ENCODE data around the gene TCEA3. TPM values are rescaled to one million over a fixed set of nuclear protein-coding genes. Genes with fewer than 3 reads are reported as not detected.

TCEA3 gene
- total and polyA plus RNA-seq, 10 of the 15 experiments (the other 5 are each of a cell fraction or from before 2014, with no cell fraction given), result 0.06 to 0.23 (median 0.08) TPM; not detected in 7

- no peak for TF ChIP-seq EP300 (IDR thresholded peaks at IDR 0.05; ENCODE audit: borderline replicate concordance in 1 of 2, control insufficient read depth in 1 of 2, low read depth in 2 of 2, low read length in 2 of 2)
- TF ChIP-seq ZNF274 (IDR thresholded peaks at IDR 0.05; ENCODE audit: insufficient read depth, insufficient read length), result no peak
- no peak for TF ChIP-seq WRNIP1 (IDR thresholded peaks at IDR 0.05; ENCODE audit: borderline replicate concordance, low read depth, low read length)
- no peak for TF ChIP-seq STAT3 (IDR thresholded peaks at IDR 0.05; ENCODE audit: low read depth, low read length)
- TF ChIP-seq CEBPZ (IDR thresholded peaks at IDR 0.05; ENCODE audit: low read depth, low read length), result no peak
- no peak for TF ChIP-seq CBX3 (IDR thresholded peaks at IDR 0.05; ENCODE audit: borderline replicate concordance, low read depth)
- TF ChIP-seq TARDBP (IDR thresholded peaks at IDR 0.05; ENCODE audit: borderline replicate concordance), result no peak
- TF ChIP-seq RFX5 (IDR thresholded peaks at IDR 0.05; ENCODE audit: low read depth, low read length), result no peak
- TF ChIP-seq SREBF2 (IDR thresholded peaks at IDR 0.05; ENCODE audit: low read length), result no peak
- no peak for TF ChIP-seq RAD21 (IDR thresholded peaks at IDR 0.05; ENCODE audit: insufficient read depth, low read depth, low read length)
- TF ChIP-seq RELB (IDR thresholded peaks at IDR 0.05; ENCODE audit: low read depth), result no peak
- TF ChIP-seq CTCF (IDR thresholded peaks at IDR 0.05 in 2 of 3, conservative IDR thresholded peaks at IDR 0.05 in 1 of 3; ENCODE audit: control insufficient read depth in 2 of 3, extremely low read depth in 1 of 3, insufficient read depth in 1 of 3, low read depth in 3 of 3, low read length in 3 of 3), result no peak
- no peak for TF ChIP-seq SMC3 (IDR thresholded peaks at IDR 0.05; ENCODE audit: borderline replicate concordance, low read length)
- TF ChIP-seq RUNX3 (IDR thresholded peaks at IDR 0.05; ENCODE audit: low read length), result no peak
- TF ChIP-seq IKZF2 (IDR thresholded peaks at IDR 0.05), result no peak
- TF ChIP-seq CEBPB (IDR thresholded peaks at IDR 0.05; ENCODE audit: borderline replicate concordance in 1 of 2, low read depth in 2 of 2, low read length in 2 of 2), result no peak
- no peak for TF ChIP-seq NFYB (IDR thresholded peaks at IDR 0.05; ENCODE audit: insufficient read depth, low read depth, low read length)
- WGBS (ENCODE audit: insufficient coverage, insufficient replicate concordance, low lambda C conversion rate, missing lambda C conversion rate), result 47% methylated on average over 14 of the region's 14 CpGs
- ATAC-seq (no peak), DNase-seq (ENCODE audit: low read depth, low spot score) (no peak), FAIRE-seq (no peak)
- Histone ChIP-seq H3K4me1 (ENCODE audit: control insufficient read depth, insufficient read depth, low read length) (no peaks in the 10 kb centered on the region), H3K79me2 (ENCODE audit: control insufficient read depth, insufficient read depth, low read length) (no peaks in the 10 kb centered on the region), H3K4me2 (ENCODE audit: control insufficient read depth, insufficient read depth) (no peak overlapping the region), H2AFZ (ENCODE audit: control insufficient read depth, low read depth, low read length) (no peak overlapping the region), H3K4me3 (no peak overlapping the region), H3K9ac (ENCODE audit: control insufficient read depth, insufficient read depth, low read length) (no peak overlapping the region), H3K36me3 (ENCODE audit: control insufficient read depth in 2 of 2, insufficient read depth in 2 of 2, low read length in 1 of 2) (no peaks in the 10 kb centered on the region), H3K27me3 (replicated peaks in 1 of 2; ENCODE audit: control insufficient read depth in 2 of 2, insufficient read depth in 2 of 2, low read length in 1 of 2) (peaks cover 0 to 2% of the 10 kb centered on the region in 2 experiments; a peak in 2 of 4 replicates), H3K27ac (ENCODE audit: control insufficient read depth, insufficient read depth) (no peak overlapping the region), H3K9me3 (replicated peaks; ENCODE audit: control insufficient read depth, insufficient read depth, low read length) (no peaks in the 10 kb centered on the region), H4K20me1 (ENCODE audit: control insufficient read depth, insufficient read depth) (no peaks in the 10 kb centered on the region)
- ChIA-PET POLR2A (interaction anchor here (0.5 kb wide), 1 partner anchor 287 kb away, joined by 6 read pairs; no protein-coding TSS in a partner anchor), CTCF (interaction anchor here (0.6 kb wide), 1 partner anchor 130 kb away, joined by 4 read pairs; no protein-coding TSS in a partner anchor), SMC1A (ENCODE audit: uncharacterized antibody, unreplicated experiment) (interaction anchor here (0.7 kb wide), 1 partner anchor 36 kb away, joined by 3 read pairs; no protein-coding TSS in a partner anchor), RAD21 (ENCODE audit: unreplicated experiment) (no interaction called here)
- in situ Hi-C loops (cut with MboI), result no loop called here
- no TSS peak for BruUV-seq (replicated peaks)
- intact Hi-C loops (cut with micrococcal nuclease; ENCODE audit: unreplicated experiment), result no loop called here
Measured at GRCh38 chr1:23385119-23385621, 39.4 kb downstream of the TCEA3 start.
